Camera-type eye (tissue), 1 donor: Measurements from ENCODE around the gene SMKR1. TPM values are rescaled to one million over a fixed set of nuclear protein-coding genes. Genes with fewer than 3 reads are reported as not detected.

Source experiments
- total RNA-seq: library from RNA; depleted of rRNA; stranded (reverse); fragments of >200 nt; gene quantifications from one replicate; pipeline ENCODE4 v1.2.3, GENCODE V29; 2014

The SMKR1 gene
- total RNA-seq, result 1.3 TPM

DNA sequence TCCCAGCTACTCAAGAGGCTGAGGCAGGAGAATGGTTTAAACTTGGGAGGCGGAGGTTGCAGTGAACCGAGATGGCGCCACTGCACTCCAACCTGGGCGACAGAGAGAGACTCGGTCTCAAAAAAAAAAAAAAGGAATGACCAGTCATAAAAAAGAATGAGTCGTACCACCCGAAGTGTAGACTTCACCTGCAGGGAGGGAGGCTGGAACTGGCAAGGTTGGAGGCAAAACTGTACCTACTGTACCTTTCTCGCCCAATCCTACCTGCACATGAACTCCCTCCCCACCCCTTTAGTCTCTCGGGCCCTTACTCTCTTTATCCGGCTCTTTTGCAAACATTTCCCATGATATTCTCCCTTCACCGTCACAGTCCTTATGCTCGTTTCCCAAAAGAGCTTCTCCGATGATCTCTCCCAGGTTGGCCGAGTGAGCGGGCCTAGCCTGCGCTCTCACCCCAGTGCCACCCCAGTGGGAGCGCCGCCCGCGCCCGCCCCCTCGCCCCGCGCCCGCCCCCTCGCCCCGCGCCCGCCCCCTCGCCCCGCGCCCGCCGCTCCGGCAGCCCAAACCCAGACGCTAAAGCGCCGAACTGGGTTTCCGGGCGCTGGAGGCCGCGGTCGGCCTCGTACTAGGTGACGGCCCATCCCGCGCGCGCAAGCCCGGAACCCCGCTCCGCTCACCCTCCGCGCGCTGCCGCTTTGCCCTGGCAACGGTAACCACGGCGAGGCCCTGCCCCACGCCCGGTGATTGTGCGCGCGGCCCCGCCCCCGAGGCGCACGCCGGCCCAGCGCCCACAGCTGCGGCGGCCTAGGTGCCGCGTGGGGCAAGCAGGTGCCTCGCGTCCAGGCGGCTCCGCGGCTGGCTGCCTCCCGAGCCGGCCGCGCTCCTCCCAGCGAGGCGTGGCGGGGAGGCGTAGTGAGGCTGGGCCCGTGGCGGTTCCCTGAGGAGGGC lies at the start of gene SMKR1:
SMKR1 (plus strand) TSS at position 772 of the 948 bp plus-strand sequence. CDS start 294 bp downstream, outside the sequence.

Other genes with a start within 250 kb of the SMKR1 start
- gene STRIP2, start 68.1 kb upstream of the SMKR1 start, total RNA-seq, result 19.6 TPM
- gene NRF1, start 109.2 kb downstream of the SMKR1 start, total RNA-seq, result 41.8 TPM